ENCODE results near the gene WAS. TPM values are rescaled to one million over a fixed set of nuclear protein-coding genes. Genes with fewer than 3 reads are reported as not detected.
"Not testable (repeated sequence)": the region's sequence is repeated elsewhere in the genome, so short reads cannot be mapped to it uniquely, and the experiment has no call there.

WAS gene
- total RNA-seq, 4 donors from 2014 or later: 1.8 to 2.7 (median 2.5) TPM

DNA sequence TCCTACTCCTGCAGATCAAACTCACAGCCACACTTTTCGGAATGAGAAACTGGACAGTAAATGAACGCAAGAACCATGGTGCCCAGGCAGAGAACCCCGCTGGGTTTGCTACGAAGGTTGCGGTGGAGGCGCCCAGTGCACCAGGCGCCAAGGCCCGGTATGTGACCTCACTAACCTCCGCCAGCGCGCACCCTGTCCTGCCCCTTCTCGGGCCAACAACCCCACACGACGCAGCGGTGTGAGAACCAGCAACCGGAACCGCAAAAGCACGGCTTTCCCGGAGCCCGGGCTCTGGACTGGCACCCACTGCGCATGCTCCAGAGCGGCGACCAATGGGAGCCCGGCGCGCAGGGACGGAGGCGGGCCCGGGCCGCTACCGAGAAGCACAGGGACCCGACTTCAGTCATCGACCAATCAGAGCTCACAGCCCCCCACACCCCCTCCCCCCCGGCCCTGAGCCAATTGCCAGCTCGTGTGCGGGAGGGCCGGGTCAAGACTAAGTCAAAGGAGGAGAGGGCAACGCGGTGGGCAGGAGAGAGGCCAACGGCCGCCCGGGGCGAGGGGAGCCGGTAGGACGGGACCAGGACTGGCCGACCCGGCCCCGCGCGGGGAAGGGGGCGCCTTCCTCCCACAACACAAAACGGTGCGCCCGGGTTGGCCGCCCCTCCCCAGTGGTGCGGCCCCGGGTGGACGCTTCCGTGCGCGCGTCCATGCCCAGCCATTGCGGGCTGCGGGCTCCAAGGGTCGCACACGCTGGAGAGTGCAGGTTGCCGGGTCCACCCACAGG is 7.3 kb upstream of the WAS start:
- ATAC-seq: peak; percentile 94 to 98
- in situ Hi-C loops (cut with MboI; ENCODE audit: low sequenced_read_pairs in 4 of 4) (no loop called here), intact Hi-C loops (cut with DNase I; ENCODE audit: low total_unique reads) (loop anchor here (1.0 to 10.0 kb wide), 4 partner anchors 20 to 241 kb away; partner anchors contain the start of genes HDAC6, PIM2, SUV39H1 and WDR13)
- DNase-seq: peak; percentile 84 to 90
- Histone ChIP-seq H3K9me3 (no peaks in the 10 kb centered on the region), H3K4me3 (peak overlapping the region; percentile 67 to 77 (median 72)), H3K27ac (peak overlapping the region; percentile 86 to 95 (median 90)), H3K4me1 (no peaks in the 10 kb centered on the region), H3K27me3 (no peaks in the 10 kb centered on the region), H3K36me3 (no peaks in the 10 kb centered on the region)
- TF ChIP-seq, protein P1, sequence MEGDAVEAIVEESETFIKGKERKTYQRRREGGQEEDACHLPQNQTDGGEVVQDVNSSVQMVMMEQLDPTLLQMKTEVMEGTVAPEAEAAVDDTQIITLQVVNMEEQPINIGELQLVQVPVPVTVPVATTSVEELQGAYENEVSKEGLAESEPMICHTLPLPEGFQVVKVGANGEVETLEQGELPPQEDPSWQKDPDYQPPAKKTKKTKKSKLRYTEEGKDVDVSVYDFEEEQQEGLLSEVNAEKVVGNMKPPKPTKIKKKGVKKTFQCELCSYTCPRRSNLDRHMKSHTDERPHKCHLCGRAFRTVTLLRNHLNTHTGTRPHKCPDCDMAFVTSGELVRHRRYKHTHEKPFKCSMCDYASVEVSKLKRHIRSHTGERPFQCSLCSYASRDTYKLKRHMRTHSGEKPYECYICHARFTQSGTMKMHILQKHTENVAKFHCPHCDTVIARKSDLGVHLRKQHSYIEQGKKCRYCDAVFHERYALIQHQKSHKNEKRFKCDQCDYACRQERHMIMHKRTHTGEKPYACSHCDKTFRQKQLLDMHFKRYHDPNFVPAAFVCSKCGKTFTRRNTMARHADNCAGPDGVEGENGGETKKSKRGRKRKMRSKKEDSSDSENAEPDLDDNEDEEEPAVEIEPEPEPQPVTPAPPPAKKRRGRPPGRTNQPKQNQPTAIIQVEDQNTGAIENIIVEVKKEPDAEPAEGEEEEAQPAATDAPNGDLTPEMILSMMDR (IDR thresholded peaks at IDR 0.05 in 4 of 5, conservative IDR thresholded peaks at IDR 0.05 in 1 of 5): no peak
- peak; percentile 53 to 68 for TF ChIP-seq POLR2A (IDR thresholded peaks at IDR 0.05)

DNA sequence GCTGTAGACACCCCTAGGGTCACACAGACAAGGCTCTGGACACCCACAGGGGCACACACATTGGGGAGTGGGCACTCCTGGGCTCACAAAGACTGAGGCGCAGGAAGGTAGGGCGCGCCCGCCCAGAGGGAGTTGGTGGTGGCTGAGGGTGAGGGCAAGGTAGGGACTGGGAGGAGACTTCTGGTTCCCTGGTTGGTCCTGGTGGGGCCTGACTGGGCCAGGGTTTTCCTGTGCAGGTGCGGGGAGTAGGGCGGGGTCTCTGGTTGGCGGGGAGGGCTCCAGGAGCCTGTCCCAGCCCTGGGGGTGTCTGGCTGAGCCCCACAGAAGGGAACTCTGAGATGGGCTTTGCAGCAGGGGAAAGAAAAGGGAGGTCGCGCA is 6.7 kb upstream of the WAS start:
- in situ Hi-C loops (cut with MboI; ENCODE audit: low sequenced_read_pairs in 4 of 4): no loop called here
- intact Hi-C loops (cut with DNase I; ENCODE audit: low total_unique reads): loop anchor here (1.0 to 10.0 kb wide), 4 partner anchors 19 to 240 kb away; partner anchors contain the start of genes HDAC6, PIM2, SUV39H1 and WDR13
- no peaks in the 10 kb centered on the region for H3K4me1 ChIP-seq
- peak; percentile 16 to 21 for ATAC-seq
- H3K4me3 ChIP-seq: peak overlapping the region; percentile 67 to 76 (median 72)
- peak overlapping the region; percentile 86 to 95 (median 90) for H3K27ac ChIP-seq
- no peaks in the 10 kb centered on the region for H3K36me3 ChIP-seq
- DNase-seq: no peak
- H3K27me3 ChIP-seq: no peaks in the 10 kb centered on the region
- no peaks in the 10 kb centered on the region for H3K9me3 ChIP-seq
- TF ChIP-seq, protein P1 (IDR thresholded peaks at IDR 0.05 in 4 of 5, conservative IDR thresholded peaks at IDR 0.05 in 1 of 5): no peak
- TF ChIP-seq POLR2A (IDR thresholded peaks at IDR 0.05): no peak

- no peak for ATAC-seq
- TF ChIP-seq, protein P1 (IDR thresholded peaks at IDR 0.05 in 4 of 5, conservative IDR thresholded peaks at IDR 0.05 in 1 of 5): no peak
- no peak for TF ChIP-seq POLR2A (IDR thresholded peaks at IDR 0.05)
- Histone ChIP-seq H3K27me3 (no peaks in the 10 kb centered on the region), H3K36me3 (no peaks in the 10 kb centered on the region), H3K4me1 (no peaks in the 10 kb centered on the region), H3K4me3 (peak overlapping the region in 2 of 4 donors; percentile 70 to 76), H3K9me3 (no peaks in the 10 kb centered on the region), H3K27ac (peak overlapping the region in 1 of 4 donors; percentile 86)
- no peak for DNase-seq
- in situ Hi-C loops (cut with MboI; ENCODE audit: low sequenced_read_pairs in 4 of 4) (no loop called here), intact Hi-C loops (cut with DNase I; ENCODE audit: low total_unique reads) (loop anchor here (5.0 to 10.0 kb wide), 3 partner anchors 83 to 240 kb away; partner anchors contain the start of genes HDAC6, PIM2 and WDR13)
Observed at GRCh38 chrX:48677516-48677915, 6.1 kb upstream of the WAS start.

DNA sequence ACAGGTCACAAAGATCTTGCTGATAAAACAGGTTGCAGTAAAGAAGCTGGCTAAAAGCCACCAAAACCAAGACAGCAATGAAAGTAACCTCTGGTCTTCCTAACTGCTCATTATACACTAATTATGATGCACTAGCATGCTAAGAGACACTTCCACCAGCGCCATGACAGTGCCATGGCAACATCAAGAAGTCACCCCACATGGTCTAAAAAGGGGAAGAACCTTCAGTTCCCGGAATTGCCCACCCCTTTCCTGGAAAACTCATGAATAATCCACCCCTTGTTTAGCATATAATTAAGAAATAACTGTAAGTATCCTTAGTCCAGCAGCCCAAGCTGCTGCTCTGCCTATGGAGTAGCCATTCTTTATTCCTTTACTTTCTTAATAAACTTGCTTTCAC is 3.1 kb upstream of the WAS start:
- H3K27ac ChIP-seq; H3K27me3 ChIP-seq; in situ Hi-C loops (cut with MboI; ENCODE audit: low sequenced_read_pairs in 4 of 4); H3K36me3 ChIP-seq; DNase-seq; ATAC-seq; intact Hi-C loops (cut with DNase I; ENCODE audit: low total_unique reads); H3K9me3 ChIP-seq; H3K4me1 ChIP-seq; H3K4me3 ChIP-seq: not testable (repeated sequence)

DNA sequence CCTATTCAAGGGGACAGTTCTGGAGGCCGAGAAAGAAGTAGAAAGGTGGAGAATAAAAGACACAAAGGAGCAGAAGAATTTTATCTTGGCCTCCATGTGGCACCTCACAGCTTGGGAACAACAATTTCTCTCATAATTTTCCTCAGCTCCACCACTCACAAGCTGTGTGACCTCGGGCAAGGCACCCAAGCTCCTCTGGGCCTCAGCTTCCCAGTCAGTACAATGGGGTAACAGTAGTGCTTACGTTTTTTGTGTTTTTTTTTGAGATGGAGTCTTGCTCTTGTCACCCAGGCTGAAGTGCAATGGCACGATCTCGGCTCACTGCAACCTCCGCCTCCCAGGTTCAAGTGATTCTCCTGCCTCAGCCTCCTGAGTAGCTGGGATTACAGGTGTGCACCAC is 2.7 kb upstream of the WAS start:
- intact Hi-C loops (cut with DNase I; ENCODE audit: low total_unique reads): not testable (repeated sequence)

More for the DNA sequence above, 2.7 kb upstream of the WAS start:
- DNase-seq; ATAC-seq; H3K4me1 ChIP-seq; H3K9me3 ChIP-seq; H3K4me3 ChIP-seq; in situ Hi-C loops (cut with MboI; ENCODE audit: low sequenced_read_pairs in 4 of 4); H3K27ac ChIP-seq; H3K27me3 ChIP-seq; H3K36me3 ChIP-seq: not testable (repeated sequence)
